GM18868 (cell line): ENCODE measurements around the gene SEMA5B.

Experiments
- ATAC-seq: cut with Tn5 transposase; IDR thresholded peaks from one replicate; pipeline ENCODE4 v1.9.1; 2021; ENCODE audit warnings: mild to moderate bottlenecking, moderate library complexity; ENCODE audit not compliant: unreplicated experiment

The SEMA5B gene

GRCh38 chr3:123027292-123028232 lies at the start of gene SEMA5B:
TSS of gene SEMA5B (minus strand) at chr3:123027763. CDS start at chr3:122961263, 66,500 bp downstream.
- no peak for ATAC-seq

- ATAC-seq = no peak
Observed at GRCh38 chr3:123076496-123077418, 49.2 kb upstream of the SEMA5B start.

- no peak for ATAC-seq
Observed at GRCh38 chr3:123076112-123076495, 48.5 kb upstream of the SEMA5B start.

GRCh38 chr3:123075359-123075758 lies 47.8 kb upstream of the SEMA5B start:
- ATAC-seq = no peak

GRCh38 chr3:123072564-123072963 lies 45.0 kb upstream of the SEMA5B start:
- no peak for ATAC-seq

GRCh38 chr3:123072152-123072551 lies 44.6 kb upstream of the SEMA5B start:
- ATAC-seq = no peak

GRCh38 chr3:123071581-123071980 lies 44.0 kb upstream of the SEMA5B start:
- no peak for ATAC-seq

- ATAC-seq = no peak
Observed at GRCh38 chr3:123071146-123071545, 43.6 kb upstream of the SEMA5B start.

- no peak for ATAC-seq
Observed at GRCh38 chr3:123070510-123070909, 42.9 kb upstream of the SEMA5B start.

GRCh38 chr3:123068601-123069381 lies 41.2 kb upstream of the SEMA5B start:
- no peak for ATAC-seq

- ATAC-seq = peak; percentile 31
Observed at GRCh38 chr3:123067689-123068600, 40.4 kb upstream of the SEMA5B start.

- ATAC-seq = peak; percentile 91
Observed at GRCh38 chr3:123066896-123067688, 39.5 kb upstream of the SEMA5B start, which contains the start of gene PDIA5. TSS of gene PDIA5 (plus strand) at chr3:123067025. CDS start at chr3:123067165, 140 bp downstream.

GRCh38 chr3:123066599-123066895 lies 39.0 kb upstream of the SEMA5B start:
- no peak for ATAC-seq

- no peak for ATAC-seq
Observed at GRCh38 chr3:123064914-123065313, 37.4 kb upstream of the SEMA5B start.

GRCh38 chr3:123064506-123064905 lies 36.9 kb upstream of the SEMA5B start:
- ATAC-seq = no peak

- no peak for ATAC-seq
Observed at GRCh38 chr3:123063034-123063433, 35.5 kb upstream of the SEMA5B start.

- no peak for ATAC-seq
Observed at GRCh38 chr3:123061856-123062255, 34.3 kb upstream of the SEMA5B start.

- ATAC-seq = no peak
Observed at GRCh38 chr3:123060054-123060453, 32.5 kb upstream of the SEMA5B start.

- no peak for ATAC-seq
Observed at GRCh38 chr3:123058505-123058904, 30.9 kb upstream of the SEMA5B start.
